Measurements from ENCODE around the gene NUP160.
"Not testable (repeated sequence)": the region's sequence is repeated elsewhere in the genome, so short reads cannot be mapped to it uniquely, and the experiment has no call there.

Gene NUP160

DNA sequence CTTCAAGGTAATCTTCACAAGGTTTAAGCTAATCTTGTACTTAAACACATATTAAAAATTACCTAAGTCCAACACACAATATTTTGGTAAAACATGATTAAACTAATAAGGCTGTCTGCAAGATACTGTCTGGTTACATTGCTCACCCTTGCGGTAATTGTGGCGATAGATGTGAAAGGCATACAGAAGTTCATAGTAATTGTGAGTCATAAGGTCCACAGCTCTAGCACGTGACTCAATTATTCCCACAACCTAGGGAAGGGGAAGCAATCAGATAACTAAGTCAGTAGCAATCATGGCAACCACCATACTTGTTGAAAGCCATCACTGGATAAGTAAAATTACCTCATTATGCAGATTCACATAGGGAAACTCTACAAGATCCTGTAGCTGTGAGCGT lies 50.5 kb downstream of the NUP160 start:
- no peak overlapping the region for H3K9ac ChIP-seq (ENCODE audit: low read length)
- H3K27me3 ChIP-seq (ENCODE audit: insufficient read depth, low read length, poor library complexity) = no peaks in the 10 kb centered on the region
- H4K8ac ChIP-seq (ENCODE audit: low read depth, low read length) = no peak overlapping the region
- H4K5ac ChIP-seq (ENCODE audit: low read length) = no peak overlapping the region
- no peak overlapping the region for H2BK120ac ChIP-seq (ENCODE audit: low read depth, low read length)
- H3K4me3 ChIP-seq (ENCODE audit: low read length) = no peak overlapping the region
- no peaks in the 10 kb centered on the region for H3K4me1 ChIP-seq (ENCODE audit: control insufficient read depth, low read depth, low read length)
- H3K79me1 ChIP-seq (ENCODE audit: low read length) = no peaks in the 10 kb centered on the region
- WGBS (ENCODE audit: extremely low coverage, insufficient coverage, low lambda C conversion rate) = no CpG with 5 or more reads among the region's 4 CpGs
- H3K79me2 ChIP-seq (ENCODE audit: control insufficient read depth, insufficient read depth, low read length) = no peaks in the 10 kb centered on the region
- DNase-seq = no peak
- no peak overlapping the region for H3K4me2 ChIP-seq (ENCODE audit: low read length)
- no peak overlapping the region for H3K23ac ChIP-seq (ENCODE audit: low read length)
- peaks cover 7% of the 10 kb centered on the region for H3K36me3 ChIP-seq (ENCODE audit: control insufficient read depth, insufficient read depth, low read length)
- no peak overlapping the region for H3K56ac ChIP-seq (ENCODE audit: low read length)
- no peak overlapping the region for H2AK5ac ChIP-seq (ENCODE audit: low read length)
- H2BK15ac ChIP-seq (replicated peaks; ENCODE audit: low read depth) = no peak overlapping the region
- H3K4ac ChIP-seq (ENCODE audit: low read depth, low read length) = no peak overlapping the region
- H2BK5ac ChIP-seq (ENCODE audit: low read length) = no peak overlapping the region
- no peak overlapping the region for H3K18ac ChIP-seq (ENCODE audit: low read length)
- H3K27ac ChIP-seq (ENCODE audit: low read depth, low read length) = no peak overlapping the region

DNA sequence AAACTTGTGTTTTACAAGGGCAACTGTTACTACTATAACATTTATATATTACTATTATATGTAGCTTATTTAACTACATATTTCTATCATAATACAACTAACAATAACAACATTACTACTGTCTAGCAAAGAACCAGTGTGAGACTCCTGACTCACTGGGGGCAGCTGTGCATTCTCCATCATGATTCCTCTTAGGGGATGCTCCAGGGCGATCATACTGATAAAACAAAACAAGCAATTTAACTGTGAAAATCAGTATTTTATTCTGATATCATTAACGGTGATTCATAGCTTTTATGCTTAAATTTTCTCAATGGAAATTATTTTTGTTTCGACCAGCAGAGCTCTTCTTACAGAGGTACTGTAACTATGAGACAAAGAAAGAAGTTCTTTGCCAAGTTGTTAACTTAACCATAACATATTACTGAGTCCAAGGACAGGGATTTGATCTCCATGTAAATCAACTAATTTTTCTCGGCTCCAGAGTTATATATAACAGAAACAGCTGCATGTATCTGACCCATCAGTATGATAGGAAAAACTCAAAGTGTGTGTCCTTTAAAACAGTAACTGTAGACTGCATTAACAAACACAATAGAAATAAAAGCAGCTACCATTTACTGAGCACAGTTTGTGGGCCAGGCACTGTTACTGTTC lies 56.2 kb downstream of the NUP160 start:
- no peaks in the 10 kb centered on the region for H3K27me3 ChIP-seq (ENCODE audit: insufficient read depth, low read length, poor library complexity)
- no CpG with 5 or more reads among the region's 4 CpGs for WGBS (ENCODE audit: extremely low coverage, insufficient coverage, low lambda C conversion rate)
- DNase-seq = no peak
- no peak overlapping the region for H4K5ac ChIP-seq (ENCODE audit: low read length)
- H3K4me2 ChIP-seq (ENCODE audit: low read length) = no peak overlapping the region
- H2AK5ac ChIP-seq (ENCODE audit: low read length) = no peak overlapping the region
- H2BK5ac ChIP-seq (ENCODE audit: low read length) = no peak overlapping the region
- no peak overlapping the region for H3K4ac ChIP-seq (ENCODE audit: low read depth, low read length)
- no peaks in the 10 kb centered on the region for H3K79me1 ChIP-seq (ENCODE audit: low read length)
- no peaks in the 10 kb centered on the region for H3K79me2 ChIP-seq (ENCODE audit: control insufficient read depth, insufficient read depth, low read length)
- H3K4me3 ChIP-seq (ENCODE audit: low read length) = no peak overlapping the region
- no peak overlapping the region for H3K23ac ChIP-seq (ENCODE audit: low read length)
- no peak overlapping the region for H3K9ac ChIP-seq (ENCODE audit: low read length)
- H2BK120ac ChIP-seq (ENCODE audit: low read depth, low read length) = no peak overlapping the region
- H3K4me1 ChIP-seq (ENCODE audit: control insufficient read depth, low read depth, low read length) = no peaks in the 10 kb centered on the region
- H3K36me3 ChIP-seq (ENCODE audit: control insufficient read depth, insufficient read depth, low read length) = peaks cover 6% of the 10 kb centered on the region
- no peak overlapping the region for H3K27ac ChIP-seq (ENCODE audit: low read depth, low read length)
- no peak overlapping the region for H3K18ac ChIP-seq (ENCODE audit: low read length)
- no peak overlapping the region for H2BK15ac ChIP-seq (replicated peaks; ENCODE audit: low read depth)
- no peak overlapping the region for H3K56ac ChIP-seq (ENCODE audit: low read length)
- no peak overlapping the region for H4K8ac ChIP-seq (ENCODE audit: low read depth, low read length)

DNA sequence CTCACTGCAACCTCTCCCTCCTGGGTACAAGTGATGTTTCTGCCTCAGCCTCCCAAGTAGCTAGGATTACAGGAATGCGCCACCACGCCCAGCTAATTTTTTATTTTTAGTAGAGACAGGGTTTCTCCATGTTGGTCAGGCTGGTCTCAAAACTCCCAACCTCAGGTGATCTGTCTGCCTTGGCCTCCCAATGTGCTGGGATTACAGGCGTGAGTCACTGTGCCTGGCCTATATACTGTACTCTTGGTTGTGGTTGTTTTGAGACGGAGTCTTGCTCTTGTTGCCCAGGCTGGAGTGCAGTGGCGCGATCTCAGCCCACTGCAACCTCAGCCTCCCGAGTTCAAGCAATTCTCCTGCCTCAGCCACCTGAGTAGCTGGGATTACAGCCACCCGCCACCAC lies 58.1 kb downstream of the NUP160 start:
- H2BK120ac ChIP-seq (ENCODE audit: low read depth, low read length); H2BK15ac ChIP-seq (replicated peaks; ENCODE audit: low read depth); H3K4me1 ChIP-seq (ENCODE audit: control insufficient read depth, low read depth, low read length); H3K27me3 ChIP-seq (ENCODE audit: insufficient read depth, low read length, poor library complexity); DNase-seq; H3K4me3 ChIP-seq (ENCODE audit: low read length); H3K56ac ChIP-seq (ENCODE audit: low read length); H3K9ac ChIP-seq (ENCODE audit: low read length); H3K23ac ChIP-seq (ENCODE audit: low read length); H4K5ac ChIP-seq (ENCODE audit: low read length); H3K4me2 ChIP-seq (ENCODE audit: low read length); H2BK5ac ChIP-seq (ENCODE audit: low read length); H3K4ac ChIP-seq (ENCODE audit: low read depth, low read length); H2AK5ac ChIP-seq (ENCODE audit: low read length); H3K27ac ChIP-seq (ENCODE audit: low read depth, low read length); H3K79me2 ChIP-seq (ENCODE audit: control insufficient read depth, insufficient read depth, low read length); H3K79me1 ChIP-seq (ENCODE audit: low read length); H4K8ac ChIP-seq (ENCODE audit: low read depth, low read length); H3K18ac ChIP-seq (ENCODE audit: low read length): not testable (repeated sequence)
- peaks cover 14% of the 10 kb centered on the region for H3K36me3 ChIP-seq (ENCODE audit: control insufficient read depth, insufficient read depth, low read length)
- WGBS (ENCODE audit: extremely low coverage, insufficient coverage, low lambda C conversion rate) = no CpG with 5 or more reads among the region's 8 CpGs

DNA sequence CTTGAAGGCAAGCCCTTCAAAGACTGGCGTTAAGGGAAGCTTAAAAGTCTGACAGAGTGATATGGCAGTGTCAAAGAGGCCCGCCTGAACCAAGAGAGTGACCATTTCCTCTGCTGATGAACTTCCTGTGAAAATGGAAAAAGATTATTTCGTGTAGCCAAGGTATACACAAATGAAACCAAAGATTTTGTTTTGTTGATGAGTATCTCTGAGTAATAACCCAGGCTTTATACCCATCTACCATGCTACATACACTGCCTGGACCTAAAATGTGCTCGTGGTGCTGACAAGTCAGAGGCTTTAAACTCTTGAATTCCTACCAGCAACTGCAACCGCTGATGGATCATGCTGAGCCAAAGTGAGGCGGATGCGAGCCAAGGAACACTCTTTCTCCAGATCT lies 60.0 kb downstream of the NUP160 start:
- no peak overlapping the region for H3K4me3 ChIP-seq (ENCODE audit: low read length)
- H3K27ac ChIP-seq (ENCODE audit: low read depth, low read length) = no peak overlapping the region
- WGBS (ENCODE audit: extremely low coverage, insufficient coverage, low lambda C conversion rate) = no CpG with 5 or more reads among the region's 7 CpGs
- no peaks in the 10 kb centered on the region for H3K79me1 ChIP-seq (ENCODE audit: low read length)
- H2BK120ac ChIP-seq (ENCODE audit: low read depth, low read length) = no peak overlapping the region
- H2BK15ac ChIP-seq (replicated peaks; ENCODE audit: low read depth) = no peak overlapping the region
- no peak overlapping the region for H3K18ac ChIP-seq (ENCODE audit: low read length)
- no peak overlapping the region for H2BK5ac ChIP-seq (ENCODE audit: low read length)
- H3K9ac ChIP-seq (ENCODE audit: low read length) = no peak overlapping the region
- no peak overlapping the region for H4K8ac ChIP-seq (ENCODE audit: low read depth, low read length)
- no peak overlapping the region for H3K4me2 ChIP-seq (ENCODE audit: low read length)
- no peak overlapping the region for H3K56ac ChIP-seq (ENCODE audit: low read length)
- no peak overlapping the region for H2AK5ac ChIP-seq (ENCODE audit: low read length)
- no peak overlapping the region for H4K5ac ChIP-seq (ENCODE audit: low read length)
- H3K27me3 ChIP-seq (ENCODE audit: insufficient read depth, low read length, poor library complexity) = no peaks in the 10 kb centered on the region
- H3K79me2 ChIP-seq (ENCODE audit: control insufficient read depth, insufficient read depth, low read length) = no peaks in the 10 kb centered on the region
- H3K4me1 ChIP-seq (ENCODE audit: control insufficient read depth, low read depth, low read length) = no peaks in the 10 kb centered on the region
- no peak for DNase-seq
- H3K4ac ChIP-seq (ENCODE audit: low read depth, low read length) = no peak overlapping the region
- H3K36me3 ChIP-seq (ENCODE audit: control insufficient read depth, insufficient read depth, low read length) = peaks cover 17% of the 10 kb centered on the region
- H3K23ac ChIP-seq (ENCODE audit: low read length) = no peak overlapping the region

DNA sequence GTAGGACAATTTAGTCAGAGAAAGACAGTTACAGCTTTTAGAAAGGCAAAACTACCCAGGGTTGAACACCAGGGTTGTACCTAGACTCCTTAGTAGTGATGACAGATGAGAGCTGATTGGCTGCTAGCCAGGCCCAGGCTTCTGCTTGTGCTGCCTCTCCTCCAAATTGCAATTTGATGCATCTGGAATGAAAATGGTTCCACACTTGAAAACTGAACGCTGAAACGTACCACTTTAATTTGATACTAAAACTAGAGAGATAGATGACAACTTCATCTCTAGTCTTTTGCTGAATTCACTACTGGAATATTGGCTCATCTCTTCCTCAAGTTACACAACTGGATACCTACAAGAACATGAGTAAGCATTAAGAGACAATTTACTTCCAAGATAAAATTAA lies 61.8 kb downstream of the NUP160 start:
- H3K27me3 ChIP-seq (ENCODE audit: insufficient read depth, low read length, poor library complexity) = no peaks in the 10 kb centered on the region
- no peak overlapping the region for H4K8ac ChIP-seq (ENCODE audit: low read depth, low read length)
- no peaks in the 10 kb centered on the region for H3K79me1 ChIP-seq (ENCODE audit: low read length)
- H3K4me1 ChIP-seq (ENCODE audit: control insufficient read depth, low read depth, low read length) = no peaks in the 10 kb centered on the region
- H3K9ac ChIP-seq (ENCODE audit: low read length) = no peak overlapping the region
- no peak overlapping the region for H3K56ac ChIP-seq (ENCODE audit: low read length)
- H2AK5ac ChIP-seq (ENCODE audit: low read length) = no peak overlapping the region
- no peak overlapping the region for H2BK15ac ChIP-seq (replicated peaks; ENCODE audit: low read depth)
- no peaks in the 10 kb centered on the region for H3K79me2 ChIP-seq (ENCODE audit: control insufficient read depth, insufficient read depth, low read length)
- H4K5ac ChIP-seq (ENCODE audit: low read length) = no peak overlapping the region
- H2BK120ac ChIP-seq (ENCODE audit: low read depth, low read length) = no peak overlapping the region
- no peak overlapping the region for H3K4me3 ChIP-seq (ENCODE audit: low read length)
- no peak for DNase-seq
- H3K4me2 ChIP-seq (ENCODE audit: low read length) = no peak overlapping the region
- no CpG with 5 or more reads among the region's 2 CpGs for WGBS (ENCODE audit: extremely low coverage, insufficient coverage, low lambda C conversion rate)
- H3K36me3 ChIP-seq (ENCODE audit: control insufficient read depth, insufficient read depth, low read length) = peaks cover 19% of the 10 kb centered on the region
- H3K4ac ChIP-seq (ENCODE audit: low read depth, low read length) = no peak overlapping the region
- no peak overlapping the region for H3K18ac ChIP-seq (ENCODE audit: low read length)
- H3K27ac ChIP-seq (ENCODE audit: low read depth, low read length) = no peak overlapping the region
- H2BK5ac ChIP-seq (ENCODE audit: low read length) = no peak overlapping the region
- no peak overlapping the region for H3K23ac ChIP-seq (ENCODE audit: low read length)

DNA sequence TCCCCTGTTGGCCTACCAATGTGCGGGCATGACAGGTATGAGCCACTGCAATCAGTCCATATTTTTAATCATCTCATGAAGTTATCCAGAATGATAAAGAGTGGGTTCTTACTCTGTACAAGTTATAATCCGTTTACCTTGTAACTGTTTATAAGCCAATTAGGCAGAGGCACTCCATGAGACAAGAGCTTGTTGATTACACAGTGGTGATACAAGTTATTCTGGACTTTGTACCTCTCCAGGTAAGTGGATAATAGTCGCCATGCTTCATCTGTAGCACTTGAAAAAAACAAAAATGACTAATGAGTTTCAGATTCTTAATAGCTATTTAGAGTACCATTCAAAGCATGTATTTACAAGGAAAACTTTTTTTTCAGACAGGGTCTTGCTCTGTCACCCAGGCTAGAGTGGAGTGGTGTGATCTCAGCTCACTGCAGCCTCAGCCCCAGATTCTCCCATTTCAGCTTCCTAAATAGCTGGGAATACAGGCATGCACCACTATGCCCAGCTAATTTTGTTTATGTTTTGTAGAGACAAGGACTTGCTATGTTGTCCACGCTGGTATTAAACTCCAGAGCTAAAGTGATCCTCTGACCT lies 63.3 kb downstream of the NUP160 start:
- H3K27me3 ChIP-seq (ENCODE audit: insufficient read depth, low read length, poor library complexity) = no peaks in the 10 kb centered on the region
- H3K79me2 ChIP-seq (ENCODE audit: control insufficient read depth, insufficient read depth, low read length) = no peaks in the 10 kb centered on the region
- no peaks in the 10 kb centered on the region for H3K79me1 ChIP-seq (ENCODE audit: low read length)
- H3K27ac ChIP-seq (ENCODE audit: low read depth, low read length) = no peak overlapping the region
- H3K4me1 ChIP-seq (ENCODE audit: control insufficient read depth, low read depth, low read length) = no peaks in the 10 kb centered on the region
- H3K36me3 ChIP-seq (ENCODE audit: control insufficient read depth, insufficient read depth, low read length) = peaks cover 20% of the 10 kb centered on the region
- H3K4me2 ChIP-seq (ENCODE audit: low read length) = no peak overlapping the region
- H2BK15ac ChIP-seq (replicated peaks; ENCODE audit: low read depth) = no peak overlapping the region
- no peak overlapping the region for H3K9ac ChIP-seq (ENCODE audit: low read length)
- no peak overlapping the region for H3K18ac ChIP-seq (ENCODE audit: low read length)
- no peak overlapping the region for H3K4me3 ChIP-seq (ENCODE audit: low read length)
- H3K23ac ChIP-seq (ENCODE audit: low read length) = no peak overlapping the region
- no peak for DNase-seq
- H4K8ac ChIP-seq (ENCODE audit: low read depth, low read length) = no peak overlapping the region
- H3K56ac ChIP-seq (ENCODE audit: low read length) = no peak overlapping the region
- H2BK5ac ChIP-seq (ENCODE audit: low read length) = no peak overlapping the region
- H2AK5ac ChIP-seq (ENCODE audit: low read length) = no peak overlapping the region
- no peak overlapping the region for H3K4ac ChIP-seq (ENCODE audit: low read depth, low read length)
- WGBS (ENCODE audit: extremely low coverage, insufficient coverage, low lambda C conversion rate) = no CpG with 5 or more reads among the region's 4 CpGs
- no peak overlapping the region for H2BK120ac ChIP-seq (ENCODE audit: low read depth, low read length)
- no peak overlapping the region for H4K5ac ChIP-seq (ENCODE audit: low read length)
